Measurements from ENCODE around the gene MAGI2. TPM values are rescaled to one million over a fixed set of nuclear protein-coding genes. Genes with fewer than 3 reads are reported as not detected.

MAGI2 gene
- total RNA-seq, 3 donors from 2014 or later = 0.10 to 0.16 (median 0.14) TPM

DNA sequence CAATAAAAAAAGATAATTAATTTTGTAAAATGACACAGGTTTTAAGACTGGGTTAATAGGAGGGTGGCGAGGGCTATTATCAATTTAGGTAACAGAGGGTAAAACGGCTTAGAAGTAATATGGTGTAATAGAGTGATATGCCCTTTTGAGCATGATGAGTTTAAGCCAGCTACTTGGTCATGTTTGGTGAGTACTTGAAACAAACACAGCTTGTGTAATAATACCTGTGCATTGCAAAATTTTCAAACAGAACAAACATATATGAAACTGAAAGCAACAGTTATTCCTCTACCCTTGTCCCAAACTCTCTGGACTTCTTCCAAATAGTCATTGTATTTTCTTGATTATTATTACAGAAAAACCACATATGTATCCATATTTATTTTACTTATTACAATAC lies 241.7 kb downstream of the MAGI2 start:
- DNase-seq (no peak), ATAC-seq (no peak)
- no peaks in the 10 kb centered on the region for H3K36me3 Mint-ChIP-seq (ENCODE audit: insufficient read depth)
- no peaks in the 10 kb centered on the region for H3K4me1 Mint-ChIP-seq (ENCODE audit: low read depth)
- peaks cover 13% of the 10 kb centered on the region for H3K9me3 Mint-ChIP-seq
- no peak overlapping the region for H3K4me3 Mint-ChIP-seq
- H3K27me3 Mint-ChIP-seq (ENCODE audit: low read depth) = no peaks in the 10 kb centered on the region

DNA sequence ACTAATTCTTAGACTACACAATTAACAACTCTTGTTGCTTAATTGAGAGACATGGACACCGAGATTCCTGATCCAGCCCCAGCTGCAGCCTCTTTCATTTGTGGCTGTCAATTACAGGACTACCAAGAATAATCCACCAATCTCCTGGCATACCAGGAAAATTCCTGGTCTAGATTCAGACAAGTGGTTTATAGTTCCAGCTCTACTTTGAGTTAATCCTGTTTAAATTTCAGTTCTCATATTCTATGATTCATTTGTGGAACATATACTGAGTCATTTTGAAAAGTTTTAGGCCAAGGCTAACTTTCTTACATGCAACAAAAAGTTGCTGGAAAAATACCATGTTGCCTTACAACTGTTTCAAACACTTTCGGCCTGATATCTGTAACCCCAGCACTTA lies 253.5 kb downstream of the MAGI2 start:
- Mint-ChIP-seq H3K9me3 (peaks cover 21% of the 10 kb centered on the region), H3K4me1 (ENCODE audit: low read depth) (no peaks in the 10 kb centered on the region), H3K4me3 (no peak overlapping the region), H3K36me3 (ENCODE audit: insufficient read depth) (no peaks in the 10 kb centered on the region), H3K27me3 (ENCODE audit: low read depth) (no peaks in the 10 kb centered on the region)
- ATAC-seq (no peak), DNase-seq (no peak)

DNA sequence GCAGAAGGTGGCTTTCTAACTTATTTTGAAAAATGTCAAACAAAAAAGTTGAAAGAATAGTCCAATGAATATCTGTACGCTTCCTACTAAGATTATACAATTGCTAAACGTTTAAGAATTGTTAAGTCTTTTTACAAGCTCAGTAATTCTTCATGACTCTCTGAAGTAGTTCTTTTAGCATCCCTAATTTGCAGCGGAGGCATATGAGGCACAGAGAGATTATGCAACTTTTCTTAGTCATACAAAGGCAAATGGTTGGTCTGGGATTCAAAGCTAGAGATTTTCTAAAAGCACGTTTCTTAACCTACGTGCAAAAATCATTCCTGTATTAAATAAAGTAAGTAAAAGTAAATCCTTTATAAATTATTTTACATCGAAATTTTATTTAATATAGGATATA lies 254.2 kb downstream of the MAGI2 start:
- no peak for ATAC-seq
- H3K4me1 Mint-ChIP-seq (ENCODE audit: low read depth) = no peaks in the 10 kb centered on the region
- no peaks in the 10 kb centered on the region for H3K36me3 Mint-ChIP-seq (ENCODE audit: insufficient read depth)
- H3K27me3 Mint-ChIP-seq (ENCODE audit: low read depth) = no peaks in the 10 kb centered on the region
- H3K4me3 Mint-ChIP-seq = no peak overlapping the region
- DNase-seq = no peak
- peaks cover 18% of the 10 kb centered on the region for H3K9me3 Mint-ChIP-seq

DNA sequence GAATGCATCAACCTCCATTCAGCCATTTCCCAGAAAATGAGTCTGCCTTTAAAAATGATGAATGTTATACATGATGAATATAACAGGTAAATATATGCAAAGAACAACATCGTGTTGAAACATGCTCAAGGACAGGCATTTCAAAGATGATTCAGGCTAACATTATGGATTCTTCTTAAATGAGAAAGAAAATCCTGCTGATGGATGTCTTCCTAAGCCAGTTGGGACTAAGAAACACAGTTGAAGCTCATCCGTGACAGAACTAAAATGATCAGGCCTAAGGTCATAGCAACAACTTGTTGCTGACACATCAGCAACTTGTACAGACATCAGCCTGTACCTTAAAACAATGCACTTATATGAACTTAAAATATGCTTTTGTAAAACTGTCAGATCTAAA lies 267.9 kb downstream of the MAGI2 start:
- Mint-ChIP-seq H3K4me3 (no peak overlapping the region), H3K27me3 (ENCODE audit: low read depth) (no peaks in the 10 kb centered on the region), H3K36me3 (ENCODE audit: insufficient read depth) (no peaks in the 10 kb centered on the region), H3K4me1 (ENCODE audit: low read depth) (no peaks in the 10 kb centered on the region), H3K9me3 (peaks cover 7% of the 10 kb centered on the region)
- DNase-seq = no peak
- ATAC-seq = no peak

DNA sequence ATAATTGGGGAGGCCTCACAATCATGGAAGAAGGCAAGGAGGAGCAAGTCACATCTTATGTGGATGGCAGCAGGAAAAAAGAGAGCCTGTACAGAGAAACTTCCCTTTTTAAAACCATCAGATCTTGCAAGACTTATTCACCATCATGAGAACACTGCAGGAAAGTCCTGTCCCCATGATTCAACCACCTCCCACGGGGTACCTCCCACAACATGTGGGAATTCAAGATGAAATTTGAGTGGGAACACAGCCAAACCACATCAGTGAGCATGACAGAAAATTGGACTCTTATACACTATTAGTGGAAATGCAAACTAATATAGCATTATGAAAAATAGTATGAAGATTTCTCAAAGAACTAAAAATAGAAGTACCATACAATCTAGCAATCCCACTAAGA lies 271.2 kb downstream of the MAGI2 start:
- DNase-seq (no peak), ATAC-seq (no peak)
- no peaks in the 10 kb centered on the region for H3K4me1 Mint-ChIP-seq (ENCODE audit: low read depth)
- H3K9me3 Mint-ChIP-seq = peaks cover 7% of the 10 kb centered on the region
- H3K4me3 Mint-ChIP-seq = no peak overlapping the region
- no peaks in the 10 kb centered on the region for H3K36me3 Mint-ChIP-seq (ENCODE audit: insufficient read depth)
- no peaks in the 10 kb centered on the region for H3K27me3 Mint-ChIP-seq (ENCODE audit: low read depth)

DNA sequence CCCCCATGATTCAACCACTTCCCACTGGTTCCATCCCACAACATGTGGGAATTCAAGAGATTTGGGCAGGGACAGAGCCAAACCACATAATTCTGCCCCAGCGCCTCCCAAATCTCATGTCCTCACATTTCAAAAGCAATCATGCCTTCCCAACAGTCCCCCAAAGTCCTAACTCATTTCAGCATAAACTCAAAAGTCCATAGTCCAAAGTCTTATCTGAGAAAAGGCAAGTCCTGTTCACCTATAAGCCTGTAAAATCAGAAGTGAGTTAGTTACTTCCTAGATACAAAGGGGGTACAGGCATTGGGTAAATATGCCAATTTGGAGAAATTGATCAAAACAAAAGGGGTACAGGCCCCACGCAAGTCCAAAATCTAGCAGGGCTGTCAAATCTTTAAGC lies 272.9 kb downstream of the MAGI2 start:
- ATAC-seq = no peak
- no peaks in the 10 kb centered on the region for H3K4me1 Mint-ChIP-seq (ENCODE audit: low read depth)
- no peaks in the 10 kb centered on the region for H3K36me3 Mint-ChIP-seq (ENCODE audit: insufficient read depth)
- no peaks in the 10 kb centered on the region for H3K27me3 Mint-ChIP-seq (ENCODE audit: low read depth)
- H3K4me3 Mint-ChIP-seq = no peak overlapping the region
- no peak for DNase-seq
- peaks cover 7% of the 10 kb centered on the region for H3K9me3 Mint-ChIP-seq

DNA sequence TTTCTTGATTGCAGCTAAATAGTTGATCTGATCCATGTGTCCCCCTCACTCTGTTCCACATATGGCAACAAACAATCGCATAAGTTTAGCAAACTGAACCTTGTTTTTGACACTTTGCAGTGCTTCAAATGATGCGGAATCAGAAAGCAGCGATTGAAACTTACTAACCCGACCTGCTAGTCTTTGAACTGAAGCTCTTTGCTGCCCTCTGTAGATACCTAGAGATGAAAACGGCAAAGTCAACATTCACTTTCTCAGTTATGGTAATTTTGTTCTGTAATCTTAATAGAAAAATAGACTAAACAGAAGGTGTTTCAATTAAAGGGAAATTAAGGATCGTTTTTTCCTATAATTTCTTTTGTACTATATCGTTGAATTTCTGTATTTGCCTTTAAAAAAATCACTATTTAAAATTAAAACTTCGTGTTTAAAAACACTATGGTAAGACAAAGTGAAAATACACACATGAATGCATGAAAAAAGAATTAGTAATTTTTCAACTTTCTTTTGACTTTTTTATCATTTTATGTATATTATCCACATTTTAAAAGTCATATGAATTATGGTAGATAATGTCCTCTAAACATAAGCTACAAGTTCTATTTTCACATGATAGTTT lies 276.5 kb downstream of the MAGI2 start:
- ATAC-seq (no peak), DNase-seq (no peak)
- Mint-ChIP-seq H3K4me1 (ENCODE audit: low read depth) (no peaks in the 10 kb centered on the region), H3K9me3 (peaks cover 3% of the 10 kb centered on the region), H3K27me3 (ENCODE audit: low read depth) (no peaks in the 10 kb centered on the region), H3K36me3 (ENCODE audit: insufficient read depth) (no peaks in the 10 kb centered on the region), H3K4me3 (no peak overlapping the region)

DNA sequence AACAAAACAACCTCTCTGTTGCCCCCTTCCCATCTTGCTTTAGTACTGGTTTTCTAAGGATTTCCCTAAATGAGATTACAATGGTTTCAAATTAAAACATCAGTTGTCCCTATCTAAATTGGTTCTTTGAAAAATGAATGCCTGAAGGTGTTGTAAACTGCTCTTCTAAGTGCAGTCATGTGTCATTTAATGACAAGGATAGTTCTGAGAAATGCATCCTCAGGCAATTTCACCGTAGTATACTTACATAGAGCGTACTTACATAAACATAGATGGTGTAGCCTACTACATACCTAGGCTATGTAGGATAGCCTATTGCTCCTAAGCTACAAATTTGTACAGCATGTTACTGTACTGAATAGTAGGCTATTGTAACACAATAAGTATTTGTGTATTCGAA lies 278.1 kb downstream of the MAGI2 start:
- ATAC-seq = no peak
- H3K27me3 Mint-ChIP-seq (ENCODE audit: low read depth) = no peaks in the 10 kb centered on the region
- no peaks in the 10 kb centered on the region for H3K4me1 Mint-ChIP-seq (ENCODE audit: low read depth)
- H3K9me3 Mint-ChIP-seq = no peaks in the 10 kb centered on the region
- no peak overlapping the region for H3K4me3 Mint-ChIP-seq
- DNase-seq = no peak
- no peaks in the 10 kb centered on the region for H3K36me3 Mint-ChIP-seq (ENCODE audit: insufficient read depth)

DNA sequence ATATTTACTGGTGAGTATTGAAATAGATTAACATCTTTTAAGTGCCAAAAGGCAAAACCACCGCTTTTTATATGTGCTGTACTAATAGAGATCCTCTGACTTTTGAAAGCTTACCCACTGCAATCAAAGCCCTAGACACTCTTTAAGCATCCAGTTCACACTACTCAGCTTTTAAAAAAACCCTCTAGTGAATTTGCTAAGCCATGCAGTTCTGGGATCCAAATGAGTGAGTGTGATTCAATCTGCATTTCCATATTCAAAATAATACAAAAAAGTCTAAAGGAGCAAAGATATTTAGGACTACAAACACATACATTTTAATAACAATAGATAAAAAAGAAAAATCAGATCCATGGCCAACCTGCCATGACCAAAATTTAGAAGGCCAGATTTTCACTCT lies 288.2 kb downstream of the MAGI2 start:
- Mint-ChIP-seq H3K4me1 (ENCODE audit: low read depth) (no peaks in the 10 kb centered on the region), H3K9me3 (no peaks in the 10 kb centered on the region), H3K36me3 (ENCODE audit: insufficient read depth) (no peaks in the 10 kb centered on the region), H3K4me3 (no peak overlapping the region), H3K27me3 (ENCODE audit: low read depth) (no peaks in the 10 kb centered on the region)
- DNase-seq (no peak), ATAC-seq (no peak)

DNA sequence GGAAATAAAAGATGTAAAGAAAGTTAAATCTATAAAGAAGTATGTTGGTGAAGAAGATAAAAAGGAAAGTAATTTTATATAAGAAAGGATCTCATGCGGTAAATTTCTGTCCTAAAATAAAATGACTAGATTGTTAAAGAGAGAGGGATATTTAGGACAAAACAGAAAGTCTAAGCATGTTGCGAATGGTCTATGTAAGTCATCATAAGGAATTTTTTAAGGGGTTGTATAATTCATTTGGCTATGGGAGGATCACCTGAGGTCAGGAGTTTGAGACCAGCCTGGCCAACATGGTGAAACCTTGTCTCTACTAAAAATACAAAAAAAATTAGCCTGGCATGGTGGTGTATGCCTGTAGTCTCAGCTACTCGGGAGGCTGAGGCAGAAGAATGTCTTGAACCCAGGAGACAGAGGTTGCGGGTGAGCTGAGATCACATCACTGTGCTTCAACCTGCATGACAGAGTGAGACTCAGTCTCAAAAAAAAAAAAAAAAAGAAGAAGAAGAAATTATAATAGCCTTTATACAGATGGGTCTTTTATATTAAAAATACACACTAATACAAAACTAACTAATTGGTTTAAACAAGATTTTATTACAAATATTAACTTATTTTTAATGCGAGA lies 294.3 kb downstream of the MAGI2 start:
- peaks cover 10% of the 10 kb centered on the region for H3K9me3 Mint-ChIP-seq
- DNase-seq (no peak), ATAC-seq (no peak)
- no peaks in the 10 kb centered on the region for H3K4me1 Mint-ChIP-seq (ENCODE audit: low read depth)
- H3K27me3 Mint-ChIP-seq (ENCODE audit: low read depth) = no peaks in the 10 kb centered on the region
- H3K4me3 Mint-ChIP-seq = no peak overlapping the region
- H3K36me3 Mint-ChIP-seq (ENCODE audit: insufficient read depth) = no peaks in the 10 kb centered on the region

DNA sequence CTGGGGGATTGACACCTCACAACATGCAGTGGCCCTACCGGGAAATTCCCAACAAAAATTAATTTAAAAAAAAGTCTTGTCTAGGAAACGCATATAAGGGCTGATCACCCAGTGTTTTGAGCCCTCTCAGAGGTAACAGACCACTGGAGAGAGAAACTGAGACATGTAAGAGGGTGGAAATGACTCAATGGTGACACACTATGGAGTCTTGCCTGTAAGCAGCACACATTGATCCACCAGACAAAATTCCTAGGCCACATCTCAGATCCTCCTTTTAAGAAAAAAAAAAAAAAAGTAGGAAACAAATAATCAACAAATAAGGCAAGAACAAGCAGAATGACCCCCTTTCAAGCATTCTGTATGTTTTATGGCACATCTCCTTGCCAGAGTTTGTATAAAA lies 296.2 kb downstream of the MAGI2 start:
- Mint-ChIP-seq H3K36me3 (ENCODE audit: insufficient read depth) (no peaks in the 10 kb centered on the region), H3K27me3 (ENCODE audit: low read depth) (no peaks in the 10 kb centered on the region), H3K9me3 (peaks cover 10% of the 10 kb centered on the region), H3K4me3 (no peak overlapping the region), H3K4me1 (ENCODE audit: low read depth) (no peaks in the 10 kb centered on the region)
- ATAC-seq (no peak), DNase-seq (no peak)

DNA sequence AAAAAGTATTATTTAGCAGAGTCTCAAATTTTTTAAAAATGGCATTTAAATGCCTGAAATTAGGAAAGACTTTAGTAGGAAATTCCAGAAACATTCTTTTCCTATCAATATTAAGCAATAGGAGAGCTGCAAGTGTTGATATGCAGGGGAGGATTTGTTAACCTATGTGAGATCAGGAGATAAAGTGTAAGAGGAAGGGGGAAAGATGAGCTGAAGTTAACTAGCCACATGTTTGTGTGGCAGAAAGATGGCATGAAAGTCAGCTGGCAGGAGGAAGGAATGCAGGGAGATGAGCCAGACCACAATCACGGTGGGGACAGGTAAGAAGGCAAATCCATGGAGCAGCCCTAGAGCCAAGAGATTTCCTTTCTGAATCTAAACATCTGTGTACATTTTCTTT lies 303.6 kb downstream of the MAGI2 start:
- Mint-ChIP-seq H3K4me1 (ENCODE audit: low read depth) (no peaks in the 10 kb centered on the region), H3K36me3 (ENCODE audit: insufficient read depth) (no peaks in the 10 kb centered on the region), H3K4me3 (no peak overlapping the region), H3K27me3 (ENCODE audit: low read depth) (no peaks in the 10 kb centered on the region), H3K9me3 (peaks cover 6% of the 10 kb centered on the region)
- no peak for ATAC-seq
- no peak for DNase-seq

DNA sequence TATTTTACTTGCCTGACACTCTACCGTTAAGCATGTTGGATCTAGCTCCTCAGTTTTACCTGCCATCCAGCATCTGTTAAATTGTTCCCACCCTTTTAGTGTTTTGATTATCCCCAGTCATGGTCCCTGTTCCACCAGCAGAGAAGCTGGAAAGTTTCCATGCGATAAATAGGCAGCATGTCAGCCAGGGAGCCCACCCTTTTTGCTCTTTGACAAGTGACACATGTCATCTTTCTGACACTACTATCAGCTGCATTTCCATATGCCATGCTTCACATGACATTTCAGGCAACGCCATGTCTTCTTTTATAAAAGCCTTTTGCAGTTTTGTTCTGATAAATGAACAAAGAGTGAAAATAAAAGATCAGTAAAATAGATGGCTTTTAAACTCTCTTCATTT lies 310.8 kb downstream of the MAGI2 start:
- DNase-seq = no peak
- no peak for ATAC-seq
- Mint-ChIP-seq H3K4me1 (ENCODE audit: low read depth) (no peaks in the 10 kb centered on the region), H3K36me3 (ENCODE audit: insufficient read depth) (no peaks in the 10 kb centered on the region), H3K4me3 (no peak overlapping the region), H3K27me3 (ENCODE audit: low read depth) (no peaks in the 10 kb centered on the region), H3K9me3 (peaks cover 10% of the 10 kb centered on the region)

DNA sequence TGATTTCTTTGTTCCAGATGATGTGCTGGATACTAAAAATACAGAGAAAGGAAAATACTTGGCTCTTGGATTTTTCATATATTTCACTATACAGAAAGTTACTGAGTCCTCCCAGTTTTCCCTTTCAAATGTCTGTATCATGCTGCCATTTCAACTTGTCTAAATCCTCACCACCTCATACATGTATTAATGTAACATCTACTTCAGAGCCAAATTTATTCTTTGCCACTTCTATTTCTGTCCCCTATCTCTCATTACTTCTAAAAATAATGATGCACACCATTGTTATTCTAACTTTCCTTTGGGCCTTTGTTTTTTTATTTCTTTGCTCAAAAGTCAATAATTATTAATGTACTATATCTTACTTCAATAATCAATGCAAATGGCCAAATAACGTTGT lies 312.2 kb downstream of the MAGI2 start:
- no peak for DNase-seq
- H3K9me3 Mint-ChIP-seq = peaks cover 10% of the 10 kb centered on the region
- no peak overlapping the region for H3K4me3 Mint-ChIP-seq
- no peaks in the 10 kb centered on the region for H3K4me1 Mint-ChIP-seq (ENCODE audit: low read depth)
- no peak for ATAC-seq
- no peaks in the 10 kb centered on the region for H3K27me3 Mint-ChIP-seq (ENCODE audit: low read depth)
- H3K36me3 Mint-ChIP-seq (ENCODE audit: insufficient read depth) = no peaks in the 10 kb centered on the region

DNA sequence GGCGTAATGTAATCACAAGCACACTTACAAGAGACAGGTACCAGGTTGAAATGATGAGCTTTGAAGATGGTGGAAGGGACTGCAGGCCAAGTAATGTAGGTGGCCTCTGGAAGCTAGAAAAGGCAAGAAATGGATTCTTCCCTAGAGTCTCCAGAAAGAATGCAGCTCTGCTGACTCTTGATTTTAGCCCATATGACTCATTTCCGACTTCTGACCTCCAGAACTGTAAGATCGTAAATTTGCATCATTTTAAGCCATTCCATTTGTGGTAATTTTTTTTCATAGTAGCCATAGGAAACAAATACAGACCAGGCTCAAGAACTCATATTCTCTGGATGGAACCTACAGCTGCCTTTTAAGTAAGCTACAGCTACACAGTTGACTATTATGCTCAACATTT lies 315.5 kb downstream of the MAGI2 start:
- Mint-ChIP-seq H3K36me3 (ENCODE audit: insufficient read depth) (no peaks in the 10 kb centered on the region), H3K4me1 (ENCODE audit: low read depth) (no peaks in the 10 kb centered on the region), H3K4me3 (no peak overlapping the region), H3K9me3 (peaks cover 15% of the 10 kb centered on the region), H3K27me3 (ENCODE audit: low read depth) (no peaks in the 10 kb centered on the region)
- ATAC-seq = no peak
- DNase-seq = no peak
